ENCODE measurements around the gene FLT3.

Gene FLT3

DNA sequence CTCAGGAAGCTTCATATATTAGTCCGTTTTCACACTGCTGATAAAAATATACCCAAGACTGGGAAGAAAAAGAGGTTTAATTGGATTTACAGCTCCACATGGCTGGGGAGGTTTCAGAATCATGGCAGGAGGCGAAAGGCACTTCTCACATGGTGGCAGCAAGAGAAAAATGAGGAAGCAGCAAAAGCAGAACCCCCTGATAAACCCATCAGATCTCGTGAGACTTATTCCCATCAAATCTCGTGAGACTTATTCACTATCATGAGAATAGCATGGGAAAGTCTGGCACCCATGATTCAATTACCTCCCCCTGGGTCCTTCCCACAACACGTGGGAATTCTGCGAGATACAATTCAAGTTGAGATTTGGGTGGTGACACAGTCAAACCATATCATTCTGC, 23.1 kb downstream of the FLT3 start:
- Histone ChIP-seq H3K79me1 (ENCODE audit: low read depth, low read length) (no peaks in the 10 kb centered on the region), H3K36me3 (replicated peaks in 1 of 2; ENCODE audit: control insufficient read depth in 2 of 2, insufficient read depth in 2 of 2, low read length in 2 of 2) (no peaks in the 10 kb centered on the region), H3K18ac (ENCODE audit: low read length) (no peak overlapping the region), H2AK5ac (ENCODE audit: low read depth, low read length) (no peak overlapping the region), H2BK5ac (ENCODE audit: low read length) (no peak overlapping the region), H2BK15ac (ENCODE audit: low read length) (no peak overlapping the region), H4K91ac (ENCODE audit: low read depth, low read length, poor library complexity) (no peak overlapping the region), H2BK12ac (ENCODE audit: low read length) (no peak overlapping the region), H3K4me1 (ENCODE audit: control insufficient read depth in 2 of 2, insufficient read depth in 1 of 2, low read depth in 1 of 2, low read length in 2 of 2) (no peaks in the 10 kb centered on the region), H3K9me3 (replicated peaks in 1 of 2; ENCODE audit: control insufficient read depth in 2 of 2, insufficient read depth in 1 of 2, low read depth in 1 of 2, low read length in 2 of 2) (no peaks in the 10 kb centered on the region), H3K4me3 (ENCODE audit: low read length in 2 of 2) (no peak overlapping the region), H2BK120ac (ENCODE audit: low read depth, low read length) (no peak overlapping the region), H3K9ac (ENCODE audit: low read depth, low read length, poor library complexity) (no peak overlapping the region), H3K14ac (ENCODE audit: low read length) (no peak overlapping the region), H3K23ac (ENCODE audit: low read depth, low read length, poor library complexity) (no peak overlapping the region), H3K27ac (replicated peaks; ENCODE audit: low read length) (no peak overlapping the region), H2AFZ (ENCODE audit: low read length) (no peak overlapping the region), H3K27me3 (ENCODE audit: control insufficient read depth in 3 of 3, insufficient read depth in 3 of 3, low read depth in 1 of 3, low read length in 3 of 3) (no peaks in the 10 kb centered on the region), H3K4me2 (ENCODE audit: insufficient read depth, low read length, poor library complexity, severe bottlenecking) (no peak overlapping the region), H3K4ac (ENCODE audit: low read length) (no peak overlapping the region), H4K8ac (ENCODE audit: low read depth, low read length) (no peak overlapping the region)
- WGBS, 2 donors (ENCODE audit: extremely low coverage in 2 of 2, insufficient read length in 2 of 2, insufficient replicate concordance in 1 of 2): no CpG with 5 or more reads among the region's 6 CpGs
- no peak for DNase-seq (ENCODE audit: low spot score)

DNA sequence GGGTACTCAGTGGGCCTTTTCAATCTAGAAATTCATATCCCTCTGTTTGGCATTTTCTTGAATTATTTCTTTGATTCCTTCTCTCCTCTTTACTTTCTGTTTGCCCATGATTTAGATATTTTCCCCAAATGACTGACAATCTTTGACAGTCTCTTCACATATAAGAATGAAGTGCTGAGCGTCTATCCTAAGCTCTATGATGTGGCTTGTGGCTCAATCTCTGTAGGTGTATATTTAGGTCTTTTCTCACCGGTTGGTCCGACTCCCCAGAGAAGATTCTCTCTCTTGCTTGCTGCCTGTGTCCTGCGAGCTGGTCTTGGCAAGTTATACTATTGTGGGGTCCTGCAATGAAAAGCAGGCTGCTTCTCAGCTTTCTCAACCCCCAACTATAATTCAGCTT, 29.0 kb downstream of the FLT3 start:
- no peak overlapping the region for H2AFZ ChIP-seq (ENCODE audit: low read length)
- no peak overlapping the region for H2BK15ac ChIP-seq (ENCODE audit: low read length)
- H2BK5ac ChIP-seq (ENCODE audit: low read length): no peak overlapping the region
- H3K4me3 ChIP-seq (ENCODE audit: low read length in 2 of 2): no peak overlapping the region
- H3K79me1 ChIP-seq (ENCODE audit: low read depth, low read length): no peaks in the 10 kb centered on the region
- no peak overlapping the region for H3K18ac ChIP-seq (ENCODE audit: low read length)
- no peak overlapping the region for H3K23ac ChIP-seq (ENCODE audit: low read depth, low read length, poor library complexity)
- H3K4me2 ChIP-seq (ENCODE audit: insufficient read depth, low read length, poor library complexity, severe bottlenecking): no peak overlapping the region
- no peak overlapping the region for H3K27ac ChIP-seq (replicated peaks; ENCODE audit: low read length)
- H2AK5ac ChIP-seq (ENCODE audit: low read depth, low read length): no peak overlapping the region
- H3K4ac ChIP-seq (ENCODE audit: low read length): no peak overlapping the region
- WGBS, 2 donors (ENCODE audit: extremely low coverage in 2 of 2, insufficient read length in 2 of 2, insufficient replicate concordance in 1 of 2): no CpG with 5 or more reads among the region's 4 CpGs
- H2BK12ac ChIP-seq (ENCODE audit: low read length): no peak overlapping the region
- no peak overlapping the region for H2BK120ac ChIP-seq (ENCODE audit: low read depth, low read length)
- H3K14ac ChIP-seq (ENCODE audit: low read length): no peak overlapping the region
- no peaks in the 10 kb centered on the region for H3K4me1 ChIP-seq (ENCODE audit: control insufficient read depth in 2 of 2, insufficient read depth in 1 of 2, low read depth in 1 of 2, low read length in 2 of 2)
- no peak overlapping the region for H3K9ac ChIP-seq (ENCODE audit: low read depth, low read length, poor library complexity)
- H4K91ac ChIP-seq (ENCODE audit: low read depth, low read length, poor library complexity): no peak overlapping the region
- no peak for DNase-seq (ENCODE audit: low spot score)
- H3K9me3 ChIP-seq (replicated peaks in 1 of 2; ENCODE audit: control insufficient read depth in 2 of 2, insufficient read depth in 1 of 2, low read depth in 1 of 2, low read length in 2 of 2): no peaks in the 10 kb centered on the region
- no peak overlapping the region for H4K8ac ChIP-seq (ENCODE audit: low read depth, low read length)
- H3K27me3 ChIP-seq (ENCODE audit: control insufficient read depth in 3 of 3, insufficient read depth in 3 of 3, low read depth in 1 of 3, low read length in 3 of 3): no peaks in the 10 kb centered on the region
- no peaks in the 10 kb centered on the region for H3K36me3 ChIP-seq (replicated peaks in 1 of 2; ENCODE audit: control insufficient read depth in 2 of 2, insufficient read depth in 2 of 2, low read length in 2 of 2)

DNA sequence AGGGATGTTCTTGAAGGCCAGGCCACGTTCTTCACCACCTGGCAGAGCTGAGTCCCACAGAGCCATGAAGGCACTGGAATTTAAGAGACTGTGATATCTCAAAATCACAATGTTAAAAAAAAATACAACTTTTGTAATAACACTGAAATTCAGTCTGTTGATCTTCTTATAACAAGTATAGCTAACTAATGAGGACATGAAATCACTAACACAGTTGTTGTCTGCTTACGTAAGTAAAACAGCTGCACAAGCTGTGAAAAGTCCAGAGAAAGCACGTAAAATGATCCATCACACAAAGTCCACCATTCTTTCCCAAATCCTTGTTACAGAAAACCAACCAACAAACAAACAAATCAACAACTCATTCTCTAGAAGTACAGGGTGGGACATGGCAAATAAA, 32.9 kb downstream of the FLT3 start:
- H3K23ac ChIP-seq (ENCODE audit: low read depth, low read length, poor library complexity): no peak overlapping the region
- no peak overlapping the region for H2BK5ac ChIP-seq (ENCODE audit: low read length)
- H3K9ac ChIP-seq (ENCODE audit: low read depth, low read length, poor library complexity): no peak overlapping the region
- no peaks in the 10 kb centered on the region for H3K9me3 ChIP-seq (replicated peaks in 1 of 2; ENCODE audit: control insufficient read depth in 2 of 2, insufficient read depth in 1 of 2, low read depth in 1 of 2, low read length in 2 of 2)
- no peaks in the 10 kb centered on the region for H3K79me1 ChIP-seq (ENCODE audit: low read depth, low read length)
- H4K8ac ChIP-seq (ENCODE audit: low read depth, low read length): no peak overlapping the region
- DNase-seq (ENCODE audit: low spot score): no peak
- H3K27ac ChIP-seq (replicated peaks; ENCODE audit: low read length): no peak overlapping the region
- no peak overlapping the region for H3K14ac ChIP-seq (ENCODE audit: low read length)
- no peak overlapping the region for H2BK12ac ChIP-seq (ENCODE audit: low read length)
- H3K27me3 ChIP-seq (ENCODE audit: control insufficient read depth in 3 of 3, insufficient read depth in 3 of 3, low read depth in 1 of 3, low read length in 3 of 3): no peaks in the 10 kb centered on the region
- no peak overlapping the region for H2BK120ac ChIP-seq (ENCODE audit: low read depth, low read length)
- no peaks in the 10 kb centered on the region for H3K36me3 ChIP-seq (replicated peaks in 1 of 2; ENCODE audit: control insufficient read depth in 2 of 2, insufficient read depth in 2 of 2, low read length in 2 of 2)
- no peak overlapping the region for H3K4ac ChIP-seq (ENCODE audit: low read length)
- no peak overlapping the region for H3K18ac ChIP-seq (ENCODE audit: low read length)
- H3K4me1 ChIP-seq (ENCODE audit: control insufficient read depth in 2 of 2, insufficient read depth in 1 of 2, low read depth in 1 of 2, low read length in 2 of 2): no peaks in the 10 kb centered on the region
- H2AK5ac ChIP-seq (ENCODE audit: low read depth, low read length): no peak overlapping the region
- H4K91ac ChIP-seq (ENCODE audit: low read depth, low read length, poor library complexity): no peak overlapping the region
- H2AFZ ChIP-seq (ENCODE audit: low read length): no peak overlapping the region
- H2BK15ac ChIP-seq (ENCODE audit: low read length): no peak overlapping the region
- no peak overlapping the region for H3K4me2 ChIP-seq (ENCODE audit: insufficient read depth, low read length, poor library complexity, severe bottlenecking)
- no peak overlapping the region for H3K4me3 ChIP-seq (ENCODE audit: low read length in 2 of 2)
- no CpG with 5 or more reads among the region's 3 CpGs for WGBS, 2 donors (ENCODE audit: extremely low coverage in 2 of 2, insufficient read length in 2 of 2, insufficient replicate concordance in 1 of 2)

DNA sequence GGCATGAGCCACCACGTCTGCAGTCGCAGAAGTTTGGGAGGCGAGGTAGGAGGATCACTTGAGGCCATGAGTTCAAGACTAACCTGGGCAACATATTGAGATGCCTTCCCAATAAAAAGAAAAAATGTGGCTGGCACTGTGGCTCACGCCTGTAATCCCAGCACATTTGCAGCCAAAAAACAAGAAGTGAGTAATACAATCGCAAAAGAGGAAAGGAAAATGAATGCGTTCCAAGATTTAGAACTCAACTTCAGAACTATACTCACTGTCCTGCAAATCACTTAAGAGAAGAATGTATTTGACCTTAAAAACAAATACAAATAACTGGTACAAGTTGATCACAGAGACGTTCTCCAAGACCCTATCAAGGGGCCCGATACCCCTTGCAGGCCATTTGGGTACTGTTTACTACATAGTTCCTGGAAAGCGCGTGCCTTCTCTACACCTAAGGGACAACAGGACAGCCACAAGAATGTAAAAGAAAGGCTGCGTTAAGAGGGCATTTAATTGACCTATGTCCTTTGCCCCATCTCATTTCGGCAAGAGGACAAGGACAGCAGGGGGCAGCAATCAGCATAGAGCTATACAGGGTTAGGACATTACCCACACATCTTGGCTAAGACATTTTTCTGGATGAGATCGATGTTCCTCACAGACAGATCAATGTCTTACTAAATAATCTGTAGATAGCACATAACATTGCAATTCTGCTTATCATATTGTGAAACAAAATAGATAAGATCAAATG, 41.3 kb downstream of the FLT3 start:
- no peaks in the 10 kb centered on the region for H3K9me3 ChIP-seq (replicated peaks in 1 of 2; ENCODE audit: control insufficient read depth in 2 of 2, insufficient read depth in 1 of 2, low read depth in 1 of 2, low read length in 2 of 2)
- no peak overlapping the region for H3K9ac ChIP-seq (ENCODE audit: low read depth, low read length, poor library complexity)
- H3K4ac ChIP-seq (ENCODE audit: low read length): no peak overlapping the region

More for the DNA sequence above, 41.3 kb downstream of the FLT3 start:
- no CpG with 5 or more reads among the region's 13 CpGs for WGBS, 2 donors (ENCODE audit: extremely low coverage in 2 of 2, insufficient read length in 2 of 2, insufficient replicate concordance in 1 of 2)
- H2AFZ ChIP-seq (ENCODE audit: low read length): no peak overlapping the region
- H3K27ac ChIP-seq (replicated peaks; ENCODE audit: low read length): no peak overlapping the region
- H2BK12ac ChIP-seq (ENCODE audit: low read length): no peak overlapping the region
- H3K23ac ChIP-seq (ENCODE audit: low read depth, low read length, poor library complexity): no peak overlapping the region
- H3K79me1 ChIP-seq (ENCODE audit: low read depth, low read length): no peaks in the 10 kb centered on the region
- no peak overlapping the region for H3K4me2 ChIP-seq (ENCODE audit: insufficient read depth, low read length, poor library complexity, severe bottlenecking)
- peak; percentile 9 for DNase-seq (ENCODE audit: low spot score)
- no peak overlapping the region for H3K4me3 ChIP-seq (ENCODE audit: low read length in 2 of 2)
- H2BK15ac ChIP-seq (ENCODE audit: low read length): no peak overlapping the region
- no peaks in the 10 kb centered on the region for H3K4me1 ChIP-seq (ENCODE audit: control insufficient read depth in 2 of 2, insufficient read depth in 1 of 2, low read depth in 1 of 2, low read length in 2 of 2)
- H2AK5ac ChIP-seq (ENCODE audit: low read depth, low read length): no peak overlapping the region
- no peak overlapping the region for H4K8ac ChIP-seq (ENCODE audit: low read depth, low read length)
- H3K27me3 ChIP-seq (ENCODE audit: control insufficient read depth in 3 of 3, insufficient read depth in 3 of 3, low read depth in 1 of 3, low read length in 3 of 3): peaks cover 0 to 17% (median 0%) of the 10 kb centered on the region in 3 experiments
- peak overlapping the region; percentile 8 for H3K14ac ChIP-seq (ENCODE audit: low read length)
- no peak overlapping the region for H4K91ac ChIP-seq (ENCODE audit: low read depth, low read length, poor library complexity)
- no peak overlapping the region for H3K18ac ChIP-seq (ENCODE audit: low read length)
- H3K36me3 ChIP-seq (replicated peaks in 1 of 2; ENCODE audit: control insufficient read depth in 2 of 2, insufficient read depth in 2 of 2, low read length in 2 of 2): no peaks in the 10 kb centered on the region
- H2BK120ac ChIP-seq (ENCODE audit: low read depth, low read length): no peak overlapping the region
- H2BK5ac ChIP-seq (ENCODE audit: low read length): no peak overlapping the region
